Esophagus squamous epithelium (tissue), 5 donors: ENCODE data around the gene GALNTL6. TPM values are rescaled to one million over a fixed set of nuclear protein-coding genes. Genes with fewer than 3 reads are reported as not detected.

ENCODE experiments used
- DNase-seq: peaks from one replicate; lab custom pipeline; 2025; lab: John Stamatoyannopoulos, UW
- H3K27ac ChIP-seq, 4 donors: fragments of 200-600 bp; sonication (generic); one replicate each; pipeline ENCODE4 v1.5.1; 2016 to 2019; ENCODE audit warnings: mild to moderate bottlenecking in 1 of 4
- H3K27me3 ChIP-seq, 4 donors: fragments of 200-600 bp; sonication (generic); 1 replicate in 3 of 4; 2 replicates in 1 of 4; pipeline versions ENCODE4 v1.5.1 to v1.6.0; 2017 to 2021; ENCODE audit warnings: antibody characterized with exemption in 1 of 4
- H3K36me3 ChIP-seq, 3 donors: fragments of 200-600 bp; sonication (generic); one replicate each; pipeline ENCODE4 v1.5.1; 2016 to 2019
- H3K4me1 ChIP-seq, 3 donors: fragments of 200-600 bp; sonication (generic); one replicate each; pipeline ENCODE4 v1.5.1; 2017 to 2019
- H3K4me3 ChIP-seq, 4 donors: fragments of 200-600 bp; sonication (generic); 1 replicate in 3 of 4; 2 replicates in 1 of 4; pipeline ENCODE4 v1.5.1; 2016 to 2019; ENCODE audit warnings: mild to moderate bottlenecking in 2 of 4, moderate library complexity in 1 of 4
- H3K9me3 ChIP-seq, 3 donors: fragments of 200-600 bp; sonication (generic); one replicate each; pipeline ENCODE4 v1.5.1; 2016 to 2019
- POLR2A ChIP-seq, 4 donors: fragments of 450-650 bp; IDR thresholded peaks; one replicate each; pipeline ENCODE4 v1.6.1; 2017; ENCODE audit warnings: antibody characterized with exemption in 4 of 4, mild to moderate bottlenecking in 4 of 4, moderate library complexity in 3 of 4
- WGBS, 2 donors: methylation state at CpG; one replicate each; pipeline ENCODE4 v1.1.5; 2018; 5-methylcytosine and 5-hydroxymethylcytosine counted together
- intact Hi-C: fragments of 100-400 bp; cut with DNase I; formaldehyde crosslinking; loops from one replicate; pipeline ENCODE4 v1.15.0; 2022
- total RNA-seq, 4 donors: library from RNA; depleted of rRNA; stranded (reverse); fragments of >200 nt; gene quantifications; one replicate each; pipeline ENCODE4 v1.1.0, GENCODE V29; 2016
- TF ChIP-seq, protein P1 (sequence below), 6 experiments: fragments of 450-650 bp in 4 of 6; fragments of 200-600 bp in 2 of 6; sonication (generic) in 2 of 6; IDR thresholded peaks; one replicate each; pipeline ENCODE4 v1.5.1; 2016 to 2019; ENCODE audit warnings: antibody characterized with exemption in 6 of 6, mild to moderate bottlenecking in 4 of 6, moderate library complexity in 4 of 6
- donor health status: DM: yes; HTN: yes; CAD: no.

The GALNTL6 gene
- total RNA-seq, 4 donors from 2014 or later = 0.12 TPM; not detected in 3

DNA sequence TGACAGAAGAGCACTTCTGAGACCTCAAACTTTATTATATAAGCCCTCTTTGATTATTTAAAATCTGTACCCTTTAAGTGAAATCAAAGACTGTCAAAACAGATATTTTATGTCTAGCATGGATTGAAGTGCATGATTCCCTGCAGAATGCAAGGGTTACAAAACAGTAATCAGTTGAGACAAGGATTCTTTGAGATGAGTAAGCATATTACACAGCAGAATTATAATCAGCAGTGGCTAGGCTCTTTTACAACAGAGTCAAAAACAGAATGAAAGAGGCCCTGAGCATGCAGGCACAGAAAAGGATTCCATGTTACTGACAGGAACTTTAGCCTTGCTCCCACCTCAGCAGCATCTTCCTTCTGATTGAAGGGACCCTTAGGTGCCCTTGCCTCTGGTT lies 867.5 kb downstream of the GALNTL6 start:
- intact Hi-C loops = no loop called here

DNA sequence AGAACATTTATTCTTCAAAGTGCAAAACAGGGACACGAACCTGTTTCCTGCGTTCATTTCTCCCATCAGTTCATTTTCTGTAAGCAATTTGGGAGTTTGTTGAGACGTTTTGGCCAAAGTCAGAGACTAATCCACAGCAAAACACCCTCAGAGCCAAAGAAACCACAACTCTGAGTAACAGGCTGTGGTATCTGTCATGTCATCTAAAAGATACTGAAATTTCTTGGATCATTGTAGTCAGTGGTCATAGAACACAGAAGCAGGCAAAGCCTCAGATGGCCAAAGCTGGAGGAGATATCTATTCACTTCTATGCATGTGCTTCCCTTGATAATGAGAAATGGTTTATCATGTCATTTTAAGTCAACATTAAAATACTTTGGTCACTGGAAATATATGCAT lies 869.8 kb downstream of the GALNTL6 start:
- H3K4me1 ChIP-seq = no peaks in the 10 kb centered on the region
- no peaks in the 10 kb centered on the region for H3K9me3 ChIP-seq
- DNase-seq = no peak
- no peak overlapping the region for H3K4me3 ChIP-seq
- H3K27ac ChIP-seq = no peak overlapping the region
- H3K36me3 ChIP-seq = no peaks in the 10 kb centered on the region
- WGBS, 2 donors = 65 to 69% methylated on average over 3 of the region's 3 CpGs
- TF ChIP-seq, protein P1, sequence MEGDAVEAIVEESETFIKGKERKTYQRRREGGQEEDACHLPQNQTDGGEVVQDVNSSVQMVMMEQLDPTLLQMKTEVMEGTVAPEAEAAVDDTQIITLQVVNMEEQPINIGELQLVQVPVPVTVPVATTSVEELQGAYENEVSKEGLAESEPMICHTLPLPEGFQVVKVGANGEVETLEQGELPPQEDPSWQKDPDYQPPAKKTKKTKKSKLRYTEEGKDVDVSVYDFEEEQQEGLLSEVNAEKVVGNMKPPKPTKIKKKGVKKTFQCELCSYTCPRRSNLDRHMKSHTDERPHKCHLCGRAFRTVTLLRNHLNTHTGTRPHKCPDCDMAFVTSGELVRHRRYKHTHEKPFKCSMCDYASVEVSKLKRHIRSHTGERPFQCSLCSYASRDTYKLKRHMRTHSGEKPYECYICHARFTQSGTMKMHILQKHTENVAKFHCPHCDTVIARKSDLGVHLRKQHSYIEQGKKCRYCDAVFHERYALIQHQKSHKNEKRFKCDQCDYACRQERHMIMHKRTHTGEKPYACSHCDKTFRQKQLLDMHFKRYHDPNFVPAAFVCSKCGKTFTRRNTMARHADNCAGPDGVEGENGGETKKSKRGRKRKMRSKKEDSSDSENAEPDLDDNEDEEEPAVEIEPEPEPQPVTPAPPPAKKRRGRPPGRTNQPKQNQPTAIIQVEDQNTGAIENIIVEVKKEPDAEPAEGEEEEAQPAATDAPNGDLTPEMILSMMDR (IDR thresholded peaks at IDR 0.05) = no peak
- no peak for TF ChIP-seq POLR2A (IDR thresholded peaks at IDR 0.05)
- intact Hi-C loops = no loop called here
- no peaks in the 10 kb centered on the region for H3K27me3 ChIP-seq

More for the DNA sequence above, 867.5 kb downstream of the GALNTL6 start:
- H3K27ac ChIP-seq = no peak overlapping the region
- H3K4me1 ChIP-seq = no peaks in the 10 kb centered on the region
- H3K36me3 ChIP-seq = no peaks in the 10 kb centered on the region
- no peaks in the 10 kb centered on the region for H3K9me3 ChIP-seq
- TF ChIP-seq, protein P1 (IDR thresholded peaks at IDR 0.05) = no peak
- TF ChIP-seq POLR2A (IDR thresholded peaks at IDR 0.05) = no peak
- H3K27me3 ChIP-seq = no peaks in the 10 kb centered on the region
- no peak overlapping the region for H3K4me3 ChIP-seq
- no peak for DNase-seq

DNA sequence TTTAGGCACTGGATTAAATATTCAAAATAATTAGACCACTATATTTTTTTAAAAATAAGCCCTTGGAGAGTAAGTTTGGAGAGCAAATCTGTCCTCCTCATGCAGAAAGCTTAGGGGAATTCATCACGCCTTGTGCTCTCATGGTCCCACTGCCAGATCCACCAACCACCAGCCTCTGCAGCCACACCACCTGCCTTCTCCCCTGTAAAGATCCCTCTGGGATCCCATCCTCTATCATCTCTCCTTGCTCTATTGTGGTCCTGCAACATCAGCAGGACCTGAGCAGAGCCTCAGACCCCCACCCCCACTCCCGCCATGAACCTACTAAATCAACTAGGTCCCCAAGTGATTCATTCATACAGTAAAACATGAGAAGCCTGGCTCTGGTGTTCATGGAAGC lies 872.8 kb downstream of the GALNTL6 start:
- H3K27ac ChIP-seq = no peak overlapping the region
- 83 to 97% methylated on average over 2 of the region's 2 CpGs for WGBS, 2 donors

DNA sequence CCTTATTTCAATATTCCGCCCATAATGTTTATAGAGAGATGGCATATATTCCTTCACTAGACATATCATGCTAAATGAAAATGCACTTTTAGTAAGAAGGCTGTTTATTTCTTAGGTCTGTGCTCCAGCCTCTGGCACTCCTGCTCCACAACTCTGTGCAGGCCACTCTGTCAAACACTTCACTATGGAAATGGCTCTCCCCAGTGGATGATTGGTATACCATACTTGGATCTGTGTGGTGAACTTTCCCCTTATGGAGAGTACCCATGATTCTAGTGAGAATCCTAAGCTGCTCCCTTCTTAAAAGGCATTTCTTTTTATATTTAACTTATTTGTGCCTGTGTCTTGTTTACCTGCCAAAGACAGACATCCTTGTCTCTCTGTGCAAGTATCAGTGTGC lies 875.3 kb downstream of the GALNTL6 start:
- 76 to 88% methylated on average over 1 of the region's 1 CpG for WGBS, 2 donors
- TF ChIP-seq, protein P1 (IDR thresholded peaks at IDR 0.05) = no peak
- no peak for TF ChIP-seq POLR2A (IDR thresholded peaks at IDR 0.05)
- intact Hi-C loops = no loop called here
- Histone ChIP-seq H3K27me3 (no peaks in the 10 kb centered on the region), H3K27ac (no peak overlapping the region), H3K9me3 (peaks cover 0 to 12% (median 8%) of the 10 kb centered on the region in 3 donors), H3K36me3 (no peaks in the 10 kb centered on the region), H3K4me1 (no peaks in the 10 kb centered on the region), H3K4me3 (no peak overlapping the region)
- DNase-seq = no peak

More for the DNA sequence above, 872.8 kb downstream of the GALNTL6 start:
- TF ChIP-seq POLR2A (IDR thresholded peaks at IDR 0.05) = no peak
- TF ChIP-seq, protein P1 (IDR thresholded peaks at IDR 0.05) = no peak
- no peak for DNase-seq
- no peak overlapping the region for H3K4me3 ChIP-seq
- H3K9me3 ChIP-seq = peaks cover 0 to 2% (median under 1%) of the 10 kb centered on the region in 3 donors
- no peaks in the 10 kb centered on the region for H3K4me1 ChIP-seq
- H3K27me3 ChIP-seq = no peaks in the 10 kb centered on the region
- intact Hi-C loops = no loop called here
- H3K36me3 ChIP-seq = no peaks in the 10 kb centered on the region

DNA sequence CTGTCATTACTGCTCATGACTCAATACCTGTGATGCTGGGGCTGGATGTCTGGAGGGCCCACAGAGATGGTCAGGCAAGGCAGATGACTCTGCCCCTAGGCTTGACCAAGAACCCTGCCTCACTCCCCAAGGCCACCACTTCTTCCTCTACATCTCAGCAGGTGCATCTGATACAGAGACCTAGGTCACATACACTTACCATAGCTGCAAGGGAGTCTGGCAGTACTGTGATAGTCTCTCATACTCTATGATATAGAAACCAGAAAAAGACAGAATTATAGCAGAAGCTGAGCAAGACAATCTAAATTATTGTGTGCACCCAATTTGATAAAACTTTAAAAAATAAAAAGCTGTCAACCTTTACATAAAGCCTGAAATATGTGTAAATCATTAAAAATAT lies 878.3 kb downstream of the GALNTL6 start:
- Histone ChIP-seq H3K9me3 (peaks cover 0 to 12% (median 8%) of the 10 kb centered on the region in 3 donors), H3K4me1 (no peaks in the 10 kb centered on the region), H3K4me3 (no peak overlapping the region), H3K27ac (no peak overlapping the region), H3K36me3 (no peaks in the 10 kb centered on the region), H3K27me3 (no peaks in the 10 kb centered on the region)
- intact Hi-C loops = no loop called here
- no peak for DNase-seq
- TF ChIP-seq POLR2A (IDR thresholded peaks at IDR 0.05) = no peak
- TF ChIP-seq, protein P1 (IDR thresholded peaks at IDR 0.05) = no peak
